ENCODE measurements around the gene ATF4. TPM values are rescaled to one million over a fixed set of nuclear protein-coding genes. Genes with fewer than 3 reads are reported as not detected.
"Not testable (repeated sequence)": the region's sequence is repeated elsewhere in the genome, so short reads cannot be mapped to it uniquely, and the experiment has no call there.

Gene ATF4
- total and polyA plus RNA-seq, 2 donors (not counting 3 experiments of a cell fraction or from before 2014, with no cell fraction given), result 312 to 668 TPM

- TF ChIP-seq JUN (IDR thresholded peaks at IDR 0.05; ENCODE audit: borderline replicate concordance, insufficient read depth, insufficient read length, low read depth) (no peak), POLR2AphosphoS5 (IDR thresholded peaks at IDR 0.05; ENCODE audit: insufficient read depth, low read depth, low read length) (no peak)
- H3K9me1 ChIP-seq (replicated peaks; ENCODE audit: control insufficient read depth, extremely low read depth, insufficient read depth, low read length), result no peaks in the 10 kb centered on the region
- no peak overlapping the region for H3K27ac ChIP-seq (ENCODE audit: insufficient read depth, low read depth, low read length)
- no peaks in the 10 kb centered on the region for H4K20me1 ChIP-seq (replicated peaks; ENCODE audit: control insufficient read depth, extremely low read depth, insufficient read depth, low read length)
- no TSS peak for BruUV-seq (replicated peaks)
- peaks cover 9 to 18% of the 10 kb centered on the region in 2 experiments for H3K36me3 ChIP-seq (ENCODE audit: control insufficient read depth in 2 of 2, extremely low read depth in 1 of 2, insufficient read depth in 2 of 2, low read length in 2 of 2)
- H3K4me2 ChIP-seq (ENCODE audit: insufficient read depth, low read length), result no peak overlapping the region
- H2AFZ ChIP-seq (ENCODE audit: low read depth, low read length), result no peak overlapping the region
- no peak overlapping the region for H3K4me3 ChIP-seq (replicated peaks in 1 of 3; ENCODE audit: insufficient read depth in 1 of 3, low read depth in 1 of 3, low read length in 3 of 3)
- no peak overlapping the region for H3K9ac ChIP-seq (replicated peaks; ENCODE audit: extremely low read depth, insufficient read depth, low read length)
- H3K4me1 ChIP-seq (ENCODE audit: control insufficient read depth, extremely low read depth, insufficient read depth, low read length), result peaks cover 12% of the 10 kb centered on the region
- DNase-seq (ENCODE audit: low read depth, low spot score), result no peak
- ChIA-PET POLR2A (no interaction called here), CTCF (interaction anchor here (1.0 to 4.4 kb wide), 4 partner anchors 10 to 164 kb away, joined by 3 to 38 read pairs (median 12); no protein-coding TSS in a partner anchor)
- H3K27me3 ChIP-seq (ENCODE audit: control insufficient read depth in 2 of 2, insufficient read depth in 2 of 2, low read length in 2 of 2), result no peaks in the 10 kb centered on the region
- peaks cover 42% of the 10 kb centered on the region for H3K79me2 ChIP-seq (ENCODE audit: control insufficient read depth, insufficient read depth, low read length)
- intact Hi-C loops (cut with micrococcal nuclease) (loop anchor here (5.0 kb wide), 1 partner anchor 67 kb away; no protein-coding TSS in a partner anchor), dilution Hi-C loops (cut with MboI; ENCODE audit: extremely low pct_ligation_motif_present, low sequenced_read_pairs) (no loop called here)
- no peaks in the 10 kb centered on the region for H3K9me3 ChIP-seq (replicated peaks; ENCODE audit: control insufficient read depth, insufficient read depth, low read length)
- no peak for FAIRE-seq
Observed at GRCh38 chr22:39504071-39504470, 16.3 kb upstream of the ATF4 start.

DNA sequence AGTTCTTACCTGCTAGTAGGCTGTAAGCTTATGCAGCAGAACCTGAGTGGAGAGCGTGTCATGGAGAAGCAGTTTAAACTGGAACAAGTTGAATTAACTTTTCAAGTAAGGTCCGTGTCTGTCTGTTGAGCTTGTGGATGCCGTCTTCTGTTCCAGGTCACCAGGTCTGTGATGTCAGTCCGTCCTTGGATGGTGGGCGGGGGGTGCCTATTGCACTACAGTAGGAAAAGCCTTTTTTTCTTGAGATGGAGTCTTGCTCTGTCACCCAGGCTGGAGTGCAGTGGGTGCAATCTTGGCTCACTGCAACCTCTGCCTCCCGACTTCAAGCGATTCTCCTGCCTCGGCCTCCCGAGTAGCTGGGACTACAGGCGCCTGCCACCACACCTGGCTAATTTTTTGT is 13.3 kb upstream of the ATF4 start:
- H3K4me1 ChIP-seq (ENCODE audit: control insufficient read depth, extremely low read depth, insufficient read depth, low read length); H3K9me1 ChIP-seq (replicated peaks; ENCODE audit: control insufficient read depth, extremely low read depth, insufficient read depth, low read length); FAIRE-seq; H3K4me2 ChIP-seq (ENCODE audit: insufficient read depth, low read length); POLR2A ChIA-PET; H4K20me1 ChIP-seq (replicated peaks; ENCODE audit: control insufficient read depth, extremely low read depth, insufficient read depth, low read length); intact Hi-C loops (cut with micrococcal nuclease); H3K27ac ChIP-seq (ENCODE audit: insufficient read depth, low read depth, low read length); BruUV-seq (replicated peaks); H3K9me3 ChIP-seq (replicated peaks; ENCODE audit: control insufficient read depth, insufficient read depth, low read length); dilution Hi-C loops (cut with MboI; ENCODE audit: extremely low pct_ligation_motif_present, low sequenced_read_pairs); H3K27me3 ChIP-seq (ENCODE audit: control insufficient read depth in 2 of 2, insufficient read depth in 2 of 2, low read length in 2 of 2); H3K9ac ChIP-seq (replicated peaks; ENCODE audit: extremely low read depth, insufficient read depth, low read length); H2AFZ ChIP-seq (ENCODE audit: low read depth, low read length); H3K4me3 ChIP-seq (replicated peaks in 1 of 3; ENCODE audit: insufficient read depth in 1 of 3, low read depth in 1 of 3, low read length in 3 of 3); DNase-seq (ENCODE audit: low read depth, low spot score): not testable (repeated sequence)
- CTCF ChIA-PET, result interaction anchor here (1.6 kb wide), 1 partner anchor 22 kb away, joined by 5 read pairs; no protein-coding TSS in a partner anchor
- peaks cover 12 to 30% of the 10 kb centered on the region in 2 experiments for H3K36me3 ChIP-seq (ENCODE audit: control insufficient read depth in 2 of 2, extremely low read depth in 1 of 2, insufficient read depth in 2 of 2, low read length in 2 of 2)
- peaks cover 54% of the 10 kb centered on the region for H3K79me2 ChIP-seq (ENCODE audit: control insufficient read depth, insufficient read depth, low read length)
